ENCODE results near the gene PXT1. TPM values are rescaled to one million over a fixed set of nuclear protein-coding genes. Genes with fewer than 3 reads are reported as not detected.
A peak's percentile ranks its signal among the peaks of the same experiment; 100 is the strongest.
"Not testable (repeated sequence)": the region's sequence is repeated elsewhere in the genome, so short reads cannot be mapped to it uniquely, and the experiment has no call there.

Gene PXT1
- total RNA-seq, 3 donors from 2014 or later, result 0.16 to 0.19 TPM; not detected in 1

DNA sequence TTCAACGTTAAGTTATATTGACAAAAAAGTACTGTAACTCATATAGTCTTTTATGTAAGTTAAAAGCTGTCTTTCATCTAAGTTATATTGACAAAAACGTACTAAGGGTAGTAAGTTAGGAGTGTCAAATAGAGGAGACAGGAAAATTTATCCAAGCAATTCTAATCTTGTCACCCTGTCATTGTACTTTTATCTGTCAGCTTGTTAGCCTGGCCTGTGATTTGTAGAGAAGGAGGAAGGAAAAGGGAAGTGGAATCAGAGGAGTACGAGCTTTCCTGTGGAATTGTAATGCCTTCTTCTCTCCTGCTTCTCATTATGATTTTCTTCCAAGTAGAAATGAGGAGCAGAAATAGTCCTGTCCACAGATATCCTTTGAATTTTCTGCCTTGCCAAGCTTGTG lies 19.0 kb upstream of the PXT1 start:
- no peaks in the 10 kb centered on the region for H3K9me3 Mint-ChIP-seq
- no peak for ATAC-seq
- DNase-seq, result no peak
- no peaks in the 10 kb centered on the region for H3K27me3 Mint-ChIP-seq (ENCODE audit: low read depth)
- H3K4me1 Mint-ChIP-seq (ENCODE audit: low read depth), result peaks cover 33% of the 10 kb centered on the region
- H3K4me3 Mint-ChIP-seq, result no peak overlapping the region
- H3K36me3 Mint-ChIP-seq (ENCODE audit: insufficient read depth), result peaks cover 21% of the 10 kb centered on the region

DNA sequence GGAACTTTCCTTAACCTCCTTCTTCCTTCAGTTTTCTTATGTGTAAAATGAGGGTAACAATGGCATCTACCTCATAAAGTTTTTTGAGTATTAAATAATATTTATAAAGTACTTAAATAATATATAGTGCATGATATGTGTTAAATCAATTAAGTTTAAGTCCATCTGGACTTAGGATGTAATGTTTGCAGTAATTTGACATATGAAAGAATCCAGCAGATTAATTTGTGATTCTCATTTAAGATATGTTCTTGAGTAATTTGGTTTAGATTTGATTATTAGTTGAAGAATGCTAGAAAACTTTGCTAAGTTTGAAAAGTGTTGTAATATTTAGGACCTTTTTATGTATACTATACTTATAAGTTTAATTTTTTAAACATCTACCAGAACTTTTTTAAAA lies 18.3 kb upstream of the PXT1 start:
- H3K27me3 Mint-ChIP-seq (ENCODE audit: low read depth), result no peaks in the 10 kb centered on the region
- no peaks in the 10 kb centered on the region for H3K9me3 Mint-ChIP-seq
- peaks cover 33% of the 10 kb centered on the region for H3K4me1 Mint-ChIP-seq (ENCODE audit: low read depth)
- ATAC-seq, result no peak
- peaks cover 21% of the 10 kb centered on the region for H3K36me3 Mint-ChIP-seq (ENCODE audit: insufficient read depth)
- no peak for DNase-seq
- no peak overlapping the region for H3K4me3 Mint-ChIP-seq

DNA sequence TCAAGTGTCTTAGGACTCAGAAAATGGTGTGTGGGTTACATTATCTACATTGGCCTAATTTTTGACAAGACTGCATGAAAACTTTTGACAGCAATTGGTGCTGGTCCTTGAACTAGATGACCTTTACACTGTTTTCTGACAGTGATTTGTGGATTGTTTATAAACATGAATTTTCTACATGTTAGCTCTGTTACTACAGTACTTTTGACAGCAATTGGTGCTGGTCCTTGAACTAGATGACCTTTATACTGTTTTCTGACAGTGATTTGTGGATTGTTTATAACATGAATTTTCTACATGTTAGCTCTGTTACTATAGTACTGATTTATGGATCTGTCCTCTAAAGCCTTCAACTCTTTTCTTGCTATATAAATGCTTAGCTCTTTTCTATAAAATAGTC lies 16.8 kb upstream of the PXT1 start:
- Mint-ChIP-seq H3K4me1 (ENCODE audit: low read depth) (peaks cover 35% of the 10 kb centered on the region), H3K27me3 (ENCODE audit: low read depth) (no peaks in the 10 kb centered on the region), H3K4me3 (no peak overlapping the region), H3K9me3 (no peaks in the 10 kb centered on the region), H3K36me3 (ENCODE audit: insufficient read depth) (peaks cover 23% of the 10 kb centered on the region)
- DNase-seq, result no peak
- ATAC-seq, result no peak

DNA sequence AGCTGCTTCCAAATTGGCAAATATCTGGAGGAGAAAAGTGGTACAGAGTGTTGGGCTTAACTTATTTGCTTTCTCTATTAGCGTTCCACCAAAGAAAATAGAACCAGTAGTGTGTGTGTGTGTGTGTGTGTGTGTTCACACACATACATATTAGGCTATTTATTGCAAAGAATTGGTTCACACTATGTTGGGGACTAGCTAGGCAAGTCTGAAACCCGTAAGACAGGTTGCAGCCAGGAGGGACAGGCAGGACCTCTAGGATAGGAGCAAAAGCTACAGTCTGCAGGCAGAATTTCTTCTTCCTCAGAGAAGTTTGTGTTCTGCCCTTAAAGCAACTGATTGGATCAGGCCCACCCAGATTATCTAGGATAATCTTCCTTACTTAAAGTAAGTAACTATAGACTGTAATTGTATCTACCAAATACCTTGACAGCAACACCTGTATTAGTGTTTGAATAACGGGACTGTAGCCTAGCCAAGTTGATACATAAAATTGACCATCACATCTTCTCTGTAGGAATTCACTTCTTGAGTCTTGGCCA lies 12.9 kb upstream of the PXT1 start:
- H3K4me3 Mint-ChIP-seq, result no peak overlapping the region
- no peak for DNase-seq
- H3K36me3 Mint-ChIP-seq (ENCODE audit: insufficient read depth), result peaks cover 11% of the 10 kb centered on the region
- peaks cover 20% of the 10 kb centered on the region for H3K4me1 Mint-ChIP-seq (ENCODE audit: low read depth)
- no peak for ATAC-seq
- no peaks in the 10 kb centered on the region for H3K9me3 Mint-ChIP-seq
- H3K27me3 Mint-ChIP-seq (ENCODE audit: low read depth), result no peaks in the 10 kb centered on the region

DNA sequence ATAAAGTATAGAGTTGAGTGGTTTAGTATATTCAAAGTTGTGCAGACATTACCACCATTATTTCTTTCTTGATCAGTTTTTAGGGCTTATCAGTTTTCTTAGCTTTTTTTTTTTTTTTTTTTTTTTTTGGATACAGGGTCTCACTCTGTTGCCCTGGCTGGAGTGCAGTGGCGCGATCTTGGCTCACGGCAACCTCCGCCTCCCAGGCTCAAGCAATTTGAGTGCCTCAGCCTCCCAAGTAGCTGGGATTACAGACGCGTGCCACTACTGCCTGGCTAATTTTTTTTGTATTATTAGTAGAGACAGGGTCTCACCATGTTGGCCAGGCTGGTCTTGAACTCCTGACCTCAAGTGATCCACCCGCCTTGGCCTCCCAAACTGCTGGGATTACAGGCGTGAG lies 10.2 kb upstream of the PXT1 start:
- not testable (repeated sequence) for DNase-seq; H3K27me3 Mint-ChIP-seq (ENCODE audit: low read depth); ATAC-seq; H3K9me3 Mint-ChIP-seq; H3K4me3 Mint-ChIP-seq
- Mint-ChIP-seq H3K4me1 (ENCODE audit: low read depth) (peaks cover 30% of the 10 kb centered on the region), H3K36me3 (ENCODE audit: insufficient read depth) (peaks cover 24% of the 10 kb centered on the region)

DNA sequence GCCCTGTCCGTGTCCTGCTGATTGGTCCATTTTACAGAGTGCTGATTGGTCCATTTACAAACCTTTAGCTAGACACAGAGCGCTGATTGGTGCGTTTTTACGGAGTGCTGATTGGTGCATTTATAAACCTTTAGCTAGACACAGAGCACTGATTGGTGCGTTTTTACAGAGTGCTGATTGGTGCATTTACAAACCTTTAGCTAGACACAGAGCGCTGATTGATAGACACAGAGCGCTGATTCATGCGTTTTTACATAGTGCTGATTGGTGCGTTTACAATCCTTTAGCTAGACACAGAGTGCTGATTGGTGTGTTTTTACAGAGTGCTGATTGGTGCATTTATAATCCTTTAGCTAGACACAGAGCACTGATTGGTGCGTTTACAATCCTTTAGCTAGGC lies 6.5 kb upstream of the PXT1 start:
- peaks cover 42% of the 10 kb centered on the region for H3K4me1 Mint-ChIP-seq (ENCODE audit: low read depth)
- H3K36me3 Mint-ChIP-seq (ENCODE audit: insufficient read depth), result peaks cover 19% of the 10 kb centered on the region
- not testable (repeated sequence) for DNase-seq; ATAC-seq; H3K9me3 Mint-ChIP-seq; H3K4me3 Mint-ChIP-seq; H3K27me3 Mint-ChIP-seq (ENCODE audit: low read depth)

DNA sequence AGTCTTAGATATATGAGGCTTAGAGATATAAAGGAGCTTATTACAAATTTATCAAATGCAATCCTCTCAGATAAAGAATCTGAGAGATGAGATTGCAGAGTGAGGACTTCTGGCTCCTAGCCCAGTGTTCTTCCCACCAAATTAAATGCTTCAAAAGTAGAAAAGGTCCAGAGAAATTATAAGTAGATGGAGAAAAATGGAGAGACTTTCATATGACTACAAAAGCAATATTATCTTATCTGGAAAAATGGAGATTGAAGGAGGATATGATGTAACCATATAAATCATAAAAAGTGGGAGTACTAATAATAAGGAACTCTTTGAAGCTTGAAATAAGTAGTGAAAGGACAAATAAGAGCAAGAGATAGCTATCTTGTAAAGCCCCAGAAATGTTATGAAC lies 3.0 kb upstream of the PXT1 start:
- no peaks in the 10 kb centered on the region for H3K9me3 Mint-ChIP-seq
- ATAC-seq (no peak), DNase-seq (no peak)
- H3K36me3 Mint-ChIP-seq (ENCODE audit: insufficient read depth), result peaks cover 16% of the 10 kb centered on the region
- H3K27me3 Mint-ChIP-seq (ENCODE audit: low read depth), result no peaks in the 10 kb centered on the region
- H3K4me3 Mint-ChIP-seq, result peak overlapping the region; percentile 40
- peaks cover 58% of the 10 kb centered on the region for H3K4me1 Mint-ChIP-seq (ENCODE audit: low read depth)

DNA sequence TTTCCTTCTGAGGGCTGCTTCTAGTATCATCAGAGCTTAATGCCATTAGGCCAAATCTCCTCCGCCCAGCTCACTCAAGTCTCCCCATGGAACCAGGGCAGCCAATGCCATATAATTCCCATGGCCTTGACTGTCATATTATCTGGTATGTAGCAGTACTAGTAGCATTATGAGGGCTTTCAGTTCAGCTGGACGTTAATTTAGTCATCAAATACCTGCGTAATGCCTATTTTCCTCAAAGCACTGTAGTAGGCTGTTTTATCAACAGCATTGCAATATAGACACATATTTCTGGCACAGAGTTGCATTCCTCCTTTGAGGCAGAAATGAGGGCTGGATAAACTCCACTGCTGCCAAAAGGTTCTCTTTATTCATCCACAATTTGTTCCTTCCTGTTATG lies 1.8 kb upstream of the PXT1 start:
- DNase-seq (no peak), ATAC-seq (no peak)
- Mint-ChIP-seq H3K36me3 (ENCODE audit: insufficient read depth) (peaks cover 14% of the 10 kb centered on the region), H3K27me3 (ENCODE audit: low read depth) (no peaks in the 10 kb centered on the region), H3K4me1 (ENCODE audit: low read depth) (peaks cover 54% of the 10 kb centered on the region), H3K4me3 (peak overlapping the region; percentile 97), H3K9me3 (no peaks in the 10 kb centered on the region)

DNA sequence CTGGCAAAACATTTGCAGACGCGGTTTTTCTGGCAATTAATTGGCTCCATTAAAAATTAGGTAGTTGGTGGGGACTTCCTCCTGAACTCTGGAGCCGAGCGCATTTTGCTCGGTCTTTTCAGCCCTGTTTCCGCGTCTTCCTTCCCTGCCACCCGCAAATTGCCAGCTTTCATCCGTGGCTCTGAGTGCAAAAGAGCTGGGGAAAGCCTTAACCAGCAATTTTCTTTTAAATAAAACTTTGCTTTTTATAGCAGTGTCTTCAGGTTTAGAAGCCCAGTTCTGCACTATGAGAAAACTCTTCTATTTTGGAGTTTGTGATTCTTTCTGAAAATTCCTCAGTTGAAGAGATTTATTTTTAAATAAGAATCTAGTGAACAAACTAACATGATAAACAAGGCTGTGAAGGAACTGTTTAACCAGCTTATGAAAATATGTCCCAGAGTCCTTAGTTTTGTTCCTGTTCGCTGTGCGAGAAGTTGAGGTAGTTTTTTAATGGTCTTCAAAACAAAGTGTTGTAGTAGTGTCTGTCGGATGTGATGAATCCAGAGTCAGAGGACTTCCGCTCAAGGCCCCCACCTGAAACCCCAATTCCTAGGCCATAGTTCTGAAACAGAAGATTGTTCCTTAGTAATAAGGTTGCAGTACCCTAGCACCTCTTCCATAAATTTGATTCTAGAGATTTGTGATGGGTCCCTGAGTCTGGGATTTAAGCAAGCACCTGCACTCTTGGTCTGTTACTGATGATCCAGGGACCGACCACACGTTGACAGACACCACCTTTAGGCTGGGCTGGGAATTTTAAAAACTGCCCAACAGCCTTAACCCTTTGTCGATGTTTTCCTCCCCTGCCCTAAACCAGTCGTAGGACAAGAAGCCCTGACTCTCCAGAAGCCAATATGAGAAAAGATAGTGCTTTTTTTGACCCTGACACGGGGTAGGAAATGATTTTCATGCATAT lies 1.1 kb upstream of the PXT1 start:
- ATAC-seq (peak in 1 of 2 donors; percentile 2), DNase-seq (no peak)
- Mint-ChIP-seq H3K4me3 (peak overlapping the region; percentile 97), H3K4me1 (ENCODE audit: low read depth) (peaks cover 48% of the 10 kb centered on the region), H3K36me3 (ENCODE audit: insufficient read depth) (peaks cover 7% of the 10 kb centered on the region), H3K9me3 (no peaks in the 10 kb centered on the region), H3K27me3 (ENCODE audit: low read depth) (no peaks in the 10 kb centered on the region)

DNA sequence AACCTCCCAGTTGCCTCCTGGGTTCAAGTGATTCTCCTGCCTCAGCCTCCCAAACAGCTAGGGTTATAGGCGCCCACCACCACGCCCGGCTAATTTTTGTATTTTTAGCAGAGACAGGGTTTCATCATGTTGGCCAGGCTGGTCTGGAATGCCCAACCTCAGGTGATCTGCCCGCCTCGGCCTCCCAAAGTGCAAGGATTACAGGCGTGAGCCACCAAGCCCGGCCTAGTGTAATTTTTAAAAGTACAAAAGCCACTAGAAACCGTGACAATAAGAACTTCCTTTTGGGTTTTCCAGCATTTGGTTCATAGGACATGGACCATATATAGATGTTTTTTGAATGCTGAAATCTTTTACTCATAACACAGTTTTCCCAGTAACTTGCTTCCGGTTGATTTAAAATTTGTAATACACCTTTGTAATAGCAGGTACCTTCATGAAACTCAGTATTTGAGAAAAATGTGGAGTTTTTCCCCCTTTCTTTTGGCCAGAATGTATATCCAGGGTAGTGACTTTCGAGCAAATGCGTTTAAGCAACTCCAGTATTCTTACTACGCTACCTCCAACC lies 467 bp downstream of the PXT1 start:
- H3K4me3 Mint-ChIP-seq, result peak overlapping the region; percentile 97
- no peak for ATAC-seq
- peaks cover 3% of the 10 kb centered on the region for H3K36me3 Mint-ChIP-seq (ENCODE audit: insufficient read depth)
- peaks cover 43% of the 10 kb centered on the region for H3K4me1 Mint-ChIP-seq (ENCODE audit: low read depth)
- H3K9me3 Mint-ChIP-seq, result no peaks in the 10 kb centered on the region
- no peaks in the 10 kb centered on the region for H3K27me3 Mint-ChIP-seq (ENCODE audit: low read depth)
- no peak for DNase-seq

DNA sequence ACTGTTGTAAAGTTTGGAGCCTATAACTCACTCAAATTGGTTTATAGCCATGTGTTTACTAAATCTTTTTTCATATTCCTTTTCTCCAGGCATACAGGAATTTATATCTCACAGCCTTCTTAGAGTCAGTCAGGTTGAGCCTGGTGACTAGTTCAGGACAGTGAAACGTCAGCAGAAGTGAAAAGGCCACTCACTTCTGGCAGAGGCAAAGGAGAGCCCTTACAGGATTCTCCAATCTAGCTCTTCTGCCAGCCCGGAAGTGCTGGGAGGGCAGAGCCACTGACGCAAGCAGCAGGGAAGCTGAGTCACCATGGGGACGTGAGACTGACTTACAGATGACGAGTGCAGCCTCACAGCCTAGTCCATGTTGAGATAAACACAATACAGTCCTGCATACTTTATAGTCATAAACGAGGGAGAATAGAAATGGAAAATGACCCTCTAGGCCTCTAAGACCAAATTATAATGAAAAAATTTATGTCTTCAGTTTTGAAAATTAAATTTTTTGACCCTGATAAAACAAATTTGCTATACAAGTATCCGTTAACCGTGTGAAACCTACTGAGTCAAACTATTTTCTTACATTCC lies 1.3 kb downstream of the PXT1 start:
- H3K36me3 Mint-ChIP-seq (ENCODE audit: insufficient read depth), result peaks cover 3% of the 10 kb centered on the region
- H3K27me3 Mint-ChIP-seq (ENCODE audit: low read depth), result no peaks in the 10 kb centered on the region
- H3K9me3 Mint-ChIP-seq, result no peaks in the 10 kb centered on the region
- peaks cover 42% of the 10 kb centered on the region for H3K4me1 Mint-ChIP-seq (ENCODE audit: low read depth)
- DNase-seq, result peak; percentile 78
- H3K4me3 Mint-ChIP-seq, result peak overlapping the region; percentile 59
- peak; percentile 79 to 82 for ATAC-seq

DNA sequence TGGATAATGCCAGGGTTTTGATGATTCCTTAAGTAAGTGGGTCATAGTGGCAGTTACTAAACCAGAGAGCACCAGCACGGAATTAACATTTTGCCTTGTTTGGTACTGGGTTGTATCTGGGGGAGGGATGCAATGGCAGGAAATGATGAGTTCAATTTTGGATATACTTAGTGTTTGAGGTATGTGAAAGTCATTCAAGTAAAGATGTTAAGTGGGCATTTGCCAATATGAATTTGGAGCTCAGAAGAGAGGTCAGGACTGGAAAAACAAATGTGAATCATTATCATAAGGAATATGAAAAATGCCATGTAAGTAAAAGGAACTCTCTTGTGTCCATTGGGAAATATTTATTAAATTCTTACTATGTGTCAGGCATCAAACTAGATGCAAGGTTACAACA lies 6.2 kb downstream of the PXT1 start:
- no peak overlapping the region for H3K4me3 Mint-ChIP-seq
- H3K4me1 Mint-ChIP-seq (ENCODE audit: low read depth), result peaks cover 9% of the 10 kb centered on the region
- no peaks in the 10 kb centered on the region for H3K36me3 Mint-ChIP-seq (ENCODE audit: insufficient read depth)
- no peaks in the 10 kb centered on the region for H3K9me3 Mint-ChIP-seq
- no peaks in the 10 kb centered on the region for H3K27me3 Mint-ChIP-seq (ENCODE audit: low read depth)
- no peak for DNase-seq
- no peak for ATAC-seq

DNA sequence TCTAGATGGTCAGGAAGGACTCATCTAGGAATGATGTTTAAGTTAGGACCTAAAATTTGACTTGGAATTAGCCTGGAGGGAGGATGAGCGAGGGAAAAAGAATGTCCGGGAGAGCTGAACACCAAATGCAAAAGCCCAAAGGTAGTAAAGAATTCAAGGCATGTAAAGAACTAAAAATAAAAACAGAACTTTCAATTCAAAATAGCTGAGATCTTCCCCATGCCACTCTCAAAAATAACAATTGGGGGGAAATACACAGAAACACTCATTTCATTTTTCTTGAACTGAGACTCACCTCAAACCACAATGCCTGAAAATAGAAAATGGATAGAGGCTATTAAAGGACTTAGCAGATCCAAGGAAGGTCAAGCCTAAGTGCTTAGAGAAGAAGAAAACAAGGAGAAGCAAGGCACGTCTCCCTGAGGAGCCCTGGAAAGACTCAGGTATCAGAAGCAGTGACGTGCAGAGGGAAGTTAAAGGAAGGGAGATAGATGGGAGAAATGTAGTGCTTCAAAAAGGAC lies 10.4 kb downstream of the PXT1 start:
- Mint-ChIP-seq H3K36me3 (ENCODE audit: insufficient read depth) (no peaks in the 10 kb centered on the region), H3K4me1 (ENCODE audit: low read depth) (no peaks in the 10 kb centered on the region), H3K4me3 (no peak overlapping the region), H3K9me3 (no peaks in the 10 kb centered on the region), H3K27me3 (ENCODE audit: low read depth) (no peaks in the 10 kb centered on the region)
- DNase-seq, result no peak
- no peak for ATAC-seq

DNA sequence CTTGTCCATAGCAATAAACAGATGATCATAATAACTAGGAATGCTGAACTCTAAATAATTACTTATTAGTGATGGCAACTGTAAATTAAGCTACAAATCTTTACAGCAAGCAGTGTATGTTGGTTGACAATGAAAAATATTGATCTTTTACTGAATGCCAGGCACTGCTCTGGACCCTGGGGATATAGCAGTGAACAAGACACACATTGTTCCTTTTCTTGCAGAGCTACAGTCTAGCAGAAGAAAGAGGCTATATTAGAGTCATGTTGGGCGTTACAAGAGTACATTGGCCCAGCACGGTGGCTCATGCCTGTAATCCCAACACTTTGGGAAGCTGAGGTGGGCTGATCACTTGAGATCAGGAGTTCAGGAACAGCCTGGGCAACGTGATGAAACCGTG lies 11.5 kb downstream of the PXT1 start:
- no peaks in the 10 kb centered on the region for H3K36me3 Mint-ChIP-seq (ENCODE audit: insufficient read depth)
- H3K4me3 Mint-ChIP-seq, result no peak overlapping the region
- no peaks in the 10 kb centered on the region for H3K27me3 Mint-ChIP-seq (ENCODE audit: low read depth)
- no peak for ATAC-seq
- no peaks in the 10 kb centered on the region for H3K9me3 Mint-ChIP-seq
- DNase-seq, result no peak
- no peaks in the 10 kb centered on the region for H3K4me1 Mint-ChIP-seq (ENCODE audit: low read depth)
